Fibroblast of lung (primary cell): ENCODE measurements around the gene LRRC8A.

ENCODE experiments used
- CTCF ChIP-seq, 2 donors: IDR thresholded peaks in 1 of 2; conservative IDR thresholded peaks in 1 of 2; 1 replicate in 1 of 2; 2 replicates in 1 of 2; pipeline ENCODE4 v1.5.1; 2011 to 2012; ENCODE audit warnings: low read length in 2 of 2, control low read depth in 1 of 2, inconsistent platforms in 1 of 2, low read depth in 1 of 2, mild to moderate bottlenecking in 1 of 2
- EZH2 ChIP-seq: IDR thresholded peaks from 2 replicates; pipeline ENCODE4 v1.5.1; 2012; ENCODE audit warnings: low read length, control low read depth, mild to moderate bottlenecking; ENCODE audit errors: missing control alignments

GRCh38 chr9:128920381-128921058, 38.6 kb downstream of the LRRC8A start, which contains the start of gene PHYHD1:
- TF ChIP-seq EZH2: no peak
- TF ChIP-seq CTCF (conservative IDR thresholded peaks at IDR 0.05 in 1 of 2, IDR thresholded peaks at IDR 0.05 in 1 of 2; ENCODE audit: low read depth in 1 of 2, low read length in 2 of 2): no peak
